ENCODE measurements around the gene PTPRK. TPM values are rescaled to one million over a fixed set of nuclear protein-coding genes. Genes with fewer than 3 reads are reported as not detected.

The PTPRK gene
- total and polyA plus RNA-seq, 10 of the 15 experiments (the other 5 are each of a cell fraction or from before 2014, with no cell fraction given): 0.23 to 1.9 (median 0.55) TPM

- ChIA-PET POLR2A (interaction anchor here (0.6 kb wide), 1 partner anchor 76 kb away, joined by 3 read pairs; no protein-coding TSS in a partner anchor), SMC1A (ENCODE audit: uncharacterized antibody, unreplicated experiment) (interaction anchor here (0.7 to 1.1 kb wide), 2 partner anchors 13 to 366 kb away, joined by 3 read pairs; no protein-coding TSS in a partner anchor), CTCF (no interaction called here), RAD21 (ENCODE audit: unreplicated experiment) (interaction anchor here (0.6 kb wide), 1 partner anchor 16 kb away, joined by 4 read pairs; no protein-coding TSS in a partner anchor)
- ATAC-seq (no peak), DNase-seq (ENCODE audit: low read depth, low spot score) (no peak), FAIRE-seq (no peak)
- Histone ChIP-seq H4K20me1 (ENCODE audit: control insufficient read depth, insufficient read depth) (no peaks in the 10 kb centered on the region), H3K9ac (ENCODE audit: control insufficient read depth, insufficient read depth, low read length) (no peak overlapping the region), H3K27ac (ENCODE audit: control insufficient read depth, insufficient read depth) (no peak overlapping the region), H3K9me3 (replicated peaks; ENCODE audit: control insufficient read depth, insufficient read depth, low read length) (no peaks in the 10 kb centered on the region), H3K4me3 (no peak overlapping the region), H2AFZ (ENCODE audit: control insufficient read depth, low read depth, low read length) (no peak overlapping the region), H3K4me1 (ENCODE audit: control insufficient read depth, insufficient read depth, low read length) (no peaks in the 10 kb centered on the region), H3K4me2 (ENCODE audit: control insufficient read depth, insufficient read depth) (no peak overlapping the region), H3K27me3 (replicated peaks in 1 of 2; ENCODE audit: control insufficient read depth in 2 of 2, insufficient read depth in 2 of 2, low read length in 1 of 2) (no peaks in the 10 kb centered on the region), H3K36me3 (ENCODE audit: control insufficient read depth in 2 of 2, insufficient read depth in 2 of 2, low read length in 1 of 2) (no peaks in the 10 kb centered on the region), H3K79me2 (ENCODE audit: control insufficient read depth, insufficient read depth, low read length) (no peaks in the 10 kb centered on the region)
- TF ChIP-seq SMAD5 (IDR thresholded peaks at IDR 0.05; ENCODE audit: low read depth): no peak
- TF ChIP-seq BCL3 (IDR thresholded peaks at IDR 0.05; ENCODE audit: borderline replicate concordance, insufficient read depth, low read depth, low read length, poor library complexity, severe bottlenecking): no peak
- TF ChIP-seq RFX5 (IDR thresholded peaks at IDR 0.05; ENCODE audit: low read depth, low read length): no peak
- TF ChIP-seq TCF12 (IDR thresholded peaks at IDR 0.05; ENCODE audit: low read depth, low read length): no peak
- no peak for TF ChIP-seq USF2 (IDR thresholded peaks at IDR 0.05; ENCODE audit: borderline replicate concordance, low read depth, low read length)
- no peak for TF ChIP-seq SUPT20H (IDR thresholded peaks at IDR 0.05; ENCODE audit: borderline replicate concordance, control insufficient read depth, low read depth, low read length)
- TF ChIP-seq CTCF (IDR thresholded peaks at IDR 0.05 in 2 of 3, conservative IDR thresholded peaks at IDR 0.05 in 1 of 3; ENCODE audit: control insufficient read depth in 2 of 3, extremely low read depth in 1 of 3, insufficient read depth in 1 of 3, low read depth in 3 of 3, low read length in 3 of 3): 0 out of 6 replicates have a peak, but pooled peaks of 1 of the 3 experiments have one; percentile 2
- no peak for TF ChIP-seq CREM (IDR thresholded peaks at IDR 0.05; ENCODE audit: low read depth)
- TF ChIP-seq ZNF274 (IDR thresholded peaks at IDR 0.05; ENCODE audit: insufficient read depth, insufficient read length): no peak
- no TSS peak for BruUV-seq (replicated peaks)
- in situ Hi-C loops (cut with MboI) (no loop called here), intact Hi-C loops (cut with micrococcal nuclease; ENCODE audit: unreplicated experiment) (no loop called here)
- 38% methylated on average over 6 of the region's 6 CpGs for WGBS (ENCODE audit: insufficient coverage, insufficient replicate concordance, low lambda C conversion rate, missing lambda C conversion rate)
Measured at GRCh38 chr6:127956260-127956888, 564.0 kb downstream of the PTPRK start.

Data from GM12878 (cell line).